Activated CD8-positive, alpha-beta memory T cell treated with anti-CD3 and anti-CD28 coated beads, Interleukin-2, amount 50 U/mL, for 48 hours (primary cell): Measurements from ENCODE around the gene SLCO3A1.

Experiments
- DNase-seq: peaks from one replicate; pipeline ENCODE4 v3.0.0-alpha.2; 2020

SLCO3A1 gene

DNA sequence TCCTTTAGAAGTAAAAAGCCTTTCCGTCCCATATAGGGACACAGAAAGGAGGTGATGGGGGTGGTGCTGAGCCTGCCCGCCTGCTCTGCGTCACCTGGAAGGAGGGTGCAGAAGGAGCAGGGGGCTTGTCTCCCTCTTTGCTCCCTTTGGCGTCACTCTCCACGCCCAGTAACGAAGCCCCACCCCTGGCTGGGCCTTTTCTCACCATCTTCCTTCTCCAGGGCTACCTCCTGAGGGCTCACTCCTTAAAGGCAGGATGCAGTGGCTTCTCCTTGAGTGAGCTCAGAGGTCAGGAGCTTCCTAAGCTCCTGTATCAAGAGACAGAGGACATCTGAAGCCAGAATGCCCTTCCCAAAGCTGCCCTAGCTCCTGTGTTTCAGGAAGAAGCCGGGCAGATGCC, 31.5 kb downstream of the SLCO3A1 start:
- DNase-seq, result no peak

DNA sequence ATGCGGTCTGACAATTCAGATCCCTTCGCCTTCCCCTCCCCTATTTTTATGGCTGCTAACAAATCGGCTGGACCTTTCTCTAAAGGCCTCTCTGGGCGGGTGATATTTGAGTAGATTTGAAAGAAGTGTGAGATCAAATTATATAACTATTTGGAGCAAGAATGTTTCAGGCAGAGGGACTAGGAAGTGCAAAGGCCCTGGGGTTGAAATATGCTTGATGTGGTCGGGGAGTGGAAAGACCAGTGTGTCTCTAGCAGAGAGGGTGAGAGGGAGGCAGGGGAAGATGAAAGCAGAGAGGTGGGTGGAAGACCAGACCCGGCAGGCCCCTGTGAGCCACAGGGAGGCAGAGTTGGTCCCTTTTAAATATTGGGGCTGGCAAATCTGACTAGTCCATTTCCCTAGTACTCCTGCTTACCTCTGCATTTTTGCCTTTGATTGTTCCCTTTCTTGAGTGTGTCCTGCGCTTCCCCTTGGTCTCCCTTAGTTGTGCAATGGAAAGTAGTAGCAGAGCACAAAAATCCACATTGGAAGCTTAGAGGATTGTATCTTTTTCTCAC, 32.3 kb downstream of the SLCO3A1 start:
- no peak for DNase-seq

DNA sequence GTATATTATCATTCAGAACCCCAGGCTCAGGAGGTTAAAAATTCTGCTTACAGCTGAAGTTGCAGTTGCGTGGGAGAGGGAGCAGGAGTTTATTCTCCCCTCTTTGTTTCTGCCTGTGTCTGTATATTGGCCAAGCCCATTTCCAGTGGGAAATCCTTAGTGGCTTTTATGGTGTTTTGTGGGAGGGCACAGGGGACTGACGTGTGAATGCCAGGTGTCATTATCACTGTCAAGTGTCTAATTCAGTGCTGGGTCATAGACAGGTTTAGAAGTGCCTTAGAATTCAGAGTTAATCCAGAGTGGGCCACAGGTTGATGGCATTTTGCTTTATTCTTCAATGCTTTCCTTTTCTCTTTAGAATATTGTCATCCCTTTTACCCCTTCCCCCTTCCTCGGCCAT, 33.4 kb downstream of the SLCO3A1 start:
- no peak for DNase-seq

DNA sequence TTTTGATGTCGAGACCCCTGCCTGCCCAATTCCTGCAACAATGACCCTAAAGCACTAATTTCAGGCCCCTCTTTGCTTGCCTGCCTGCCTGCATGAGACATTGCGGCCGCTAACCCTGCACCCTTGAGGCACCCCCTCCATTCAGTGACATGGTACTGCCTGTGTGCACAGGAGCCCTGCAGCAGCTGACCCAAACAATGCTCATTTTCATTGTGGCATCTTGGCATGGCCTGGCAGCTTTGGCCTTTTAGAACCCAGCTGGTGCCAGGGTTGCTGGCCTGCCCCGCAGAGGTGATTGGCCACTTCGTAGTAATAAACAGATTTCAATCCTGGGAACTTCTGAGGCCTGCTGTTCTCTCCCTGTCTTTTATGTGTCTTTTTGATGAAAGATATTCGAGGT, 33.8 kb downstream of the SLCO3A1 start:
- DNase-seq, result no peak

DNA sequence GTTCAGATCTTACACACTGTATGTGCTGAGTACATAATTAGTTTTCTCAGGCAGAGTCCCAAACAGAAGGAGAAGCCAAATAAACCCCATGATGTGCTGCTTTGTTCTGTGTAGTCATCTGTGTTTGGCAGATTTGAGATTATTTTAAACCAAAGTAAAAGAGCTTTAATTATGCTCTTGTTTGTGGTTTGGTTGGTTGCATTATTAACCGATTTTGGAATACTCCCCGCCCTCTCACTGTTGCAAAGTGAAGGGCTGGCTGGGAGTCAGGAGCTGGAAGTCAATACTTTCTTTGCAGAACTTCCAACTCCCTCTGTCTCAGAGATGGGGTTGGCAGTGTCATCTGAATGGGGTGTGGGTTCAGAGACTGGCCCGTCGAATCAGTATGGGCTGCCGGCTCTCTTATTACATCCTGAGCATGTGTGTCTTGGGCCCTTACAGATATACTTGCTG, 34.4 kb downstream of the SLCO3A1 start:
- DNase-seq, result no peak

DNA sequence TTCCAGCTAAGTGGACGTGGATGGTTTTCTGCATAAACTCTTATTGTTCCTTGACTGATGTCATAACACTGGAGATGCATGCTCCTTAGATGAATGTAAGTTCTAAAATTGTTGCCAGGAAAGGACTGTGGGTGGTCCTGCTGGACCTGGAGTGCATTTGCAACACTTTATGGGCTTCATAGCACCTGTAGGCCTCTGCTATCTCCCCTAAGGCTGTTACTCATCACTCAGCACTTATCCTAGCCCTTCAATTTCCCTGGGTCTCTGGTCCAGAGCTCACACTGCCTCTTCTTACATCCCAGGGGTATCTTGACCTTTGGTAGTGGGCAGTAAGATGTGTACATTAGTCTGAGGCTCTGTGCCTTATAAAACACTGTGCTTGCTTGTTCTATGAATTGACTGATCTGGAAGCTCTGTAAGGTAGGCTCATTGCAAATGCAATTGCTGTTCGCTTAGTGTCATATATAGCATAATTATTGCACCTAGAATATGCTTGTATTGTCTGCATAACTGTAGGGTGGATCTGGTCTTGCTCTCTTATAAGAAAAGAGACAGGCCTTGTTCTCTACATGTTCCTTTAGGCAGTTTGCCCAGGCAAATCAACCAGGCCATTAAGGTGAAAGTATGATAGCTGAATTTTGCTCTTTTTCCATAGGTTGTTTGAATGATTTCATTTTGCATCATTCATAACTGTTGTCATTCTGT, 35.8 kb downstream of the SLCO3A1 start:
- no peak for DNase-seq

DNA sequence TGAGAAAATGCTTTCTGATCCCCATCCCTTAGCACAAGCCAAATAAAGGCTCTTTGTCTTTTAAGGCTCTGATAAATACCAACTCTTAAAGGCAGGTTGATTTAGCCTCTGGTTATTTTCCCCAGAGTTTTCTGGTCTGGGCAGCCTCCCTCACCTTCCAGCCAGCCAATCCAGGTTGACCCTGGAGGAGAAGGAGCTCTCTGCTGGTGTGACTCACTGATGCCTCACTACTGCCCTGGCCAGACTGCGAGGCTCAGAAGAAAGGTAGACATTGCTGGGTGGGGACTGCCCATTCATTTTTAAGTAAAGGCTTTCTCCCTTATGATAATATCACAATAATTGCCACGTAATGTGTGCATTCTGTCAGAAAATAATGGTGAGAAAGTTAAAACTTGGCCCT, 37.1 kb downstream of the SLCO3A1 start:
- DNase-seq, result no peak

DNA sequence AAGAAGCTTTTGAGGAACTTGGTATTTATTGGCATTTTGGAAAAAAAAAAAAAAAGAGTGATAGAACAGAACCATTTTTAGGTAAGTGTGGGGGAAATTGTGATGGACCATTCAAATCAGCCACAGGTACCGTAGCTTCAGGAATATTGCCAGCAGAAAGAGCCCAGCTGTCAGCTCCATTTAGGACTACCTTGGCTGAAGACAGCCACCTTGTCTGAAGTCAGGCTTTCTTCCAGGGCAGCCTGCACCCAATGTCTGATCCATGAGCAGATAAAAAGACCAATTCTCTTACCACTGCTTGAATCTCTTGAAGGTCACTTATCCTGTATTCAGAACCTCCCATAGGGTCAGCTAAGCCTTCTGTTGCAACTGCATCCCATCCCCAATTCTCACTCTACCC, 37.6 kb downstream of the SLCO3A1 start:
- no peak for DNase-seq

DNA sequence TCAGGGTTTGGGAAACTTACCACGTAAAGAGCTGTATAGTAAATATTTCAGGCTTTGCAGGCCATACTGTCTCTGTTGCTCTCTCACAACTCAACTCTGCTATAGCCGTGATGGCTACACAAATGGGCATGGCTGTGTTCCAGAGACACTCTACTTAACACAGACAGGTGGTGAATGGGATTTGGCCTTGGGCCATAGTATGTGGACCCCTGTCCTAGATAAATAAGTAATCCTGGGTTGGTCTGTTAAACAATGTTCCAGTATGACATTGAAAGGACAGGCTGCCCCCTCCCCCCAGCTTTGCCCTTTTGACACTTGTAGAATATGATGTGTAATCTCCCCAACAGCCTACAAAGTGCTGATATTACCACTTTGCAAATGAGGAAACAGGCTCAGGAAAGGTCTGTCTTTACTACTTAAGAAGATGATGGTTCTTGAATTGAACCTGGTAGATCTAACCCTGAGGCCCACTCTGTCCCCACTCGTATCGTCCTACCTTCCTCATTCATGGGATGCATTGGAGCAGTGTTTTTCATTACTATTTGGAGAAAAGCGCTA, 38.4 kb downstream of the SLCO3A1 start:
- no peak for DNase-seq

DNA sequence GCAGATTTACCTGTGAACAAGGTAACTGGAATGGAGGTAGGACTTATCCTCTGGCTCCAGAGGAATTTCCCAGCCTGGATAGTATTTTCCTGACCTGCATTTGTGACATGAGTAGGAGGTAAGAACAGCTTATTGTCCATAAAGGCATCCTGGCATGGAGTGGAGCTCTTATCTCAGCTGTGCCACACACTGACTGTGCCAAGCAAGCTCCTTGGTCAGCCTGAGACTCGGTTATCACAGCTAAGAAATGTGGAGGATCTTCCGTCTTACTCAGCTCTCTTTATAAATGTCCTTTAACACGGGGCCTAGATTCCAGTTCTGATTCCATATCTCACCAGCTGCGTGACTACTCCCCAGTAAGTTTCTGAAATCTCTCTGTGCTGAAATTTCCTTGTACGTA, 38.9 kb downstream of the SLCO3A1 start:
- no peak for DNase-seq

DNA sequence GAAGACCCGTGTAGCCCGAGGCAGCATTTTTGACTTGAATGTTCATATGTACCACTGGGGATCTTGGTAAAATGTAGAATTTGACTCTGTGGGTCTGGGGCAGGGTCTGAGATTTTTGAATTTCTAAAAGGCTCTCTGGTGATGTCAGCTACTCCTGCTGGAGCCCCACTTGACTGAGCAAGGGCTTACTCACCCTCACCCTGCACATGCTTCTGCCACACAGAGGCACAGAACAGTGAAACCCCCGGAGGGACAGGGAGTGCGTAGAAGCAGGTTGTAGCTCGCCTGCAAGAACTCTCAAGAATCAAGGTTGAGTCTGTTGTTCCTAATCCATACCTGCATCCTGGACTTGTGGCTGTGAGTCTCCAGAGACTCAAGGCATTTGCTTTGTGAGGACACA, 41.1 kb downstream of the SLCO3A1 start:
- DNase-seq, result no peak

DNA sequence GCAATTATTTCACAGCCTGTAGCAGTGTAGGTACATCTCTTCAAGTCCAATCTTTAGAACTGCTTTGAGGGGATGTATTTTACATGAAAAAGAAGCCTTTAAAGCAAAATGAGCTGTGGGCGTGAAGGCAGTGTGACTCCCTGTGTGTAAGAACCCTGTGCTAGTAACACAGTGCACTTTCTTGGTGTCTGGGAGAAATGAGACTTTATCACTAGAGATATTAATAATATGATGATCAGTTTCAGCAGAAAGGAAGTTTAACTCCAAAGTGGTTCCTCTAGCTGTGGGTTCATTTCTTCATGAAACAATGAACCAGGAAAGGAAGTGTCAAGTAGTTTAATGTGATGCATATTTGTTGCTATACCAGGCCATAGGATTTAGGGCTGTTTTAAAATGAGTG, 41.5 kb downstream of the SLCO3A1 start:
- no peak for DNase-seq

DNA sequence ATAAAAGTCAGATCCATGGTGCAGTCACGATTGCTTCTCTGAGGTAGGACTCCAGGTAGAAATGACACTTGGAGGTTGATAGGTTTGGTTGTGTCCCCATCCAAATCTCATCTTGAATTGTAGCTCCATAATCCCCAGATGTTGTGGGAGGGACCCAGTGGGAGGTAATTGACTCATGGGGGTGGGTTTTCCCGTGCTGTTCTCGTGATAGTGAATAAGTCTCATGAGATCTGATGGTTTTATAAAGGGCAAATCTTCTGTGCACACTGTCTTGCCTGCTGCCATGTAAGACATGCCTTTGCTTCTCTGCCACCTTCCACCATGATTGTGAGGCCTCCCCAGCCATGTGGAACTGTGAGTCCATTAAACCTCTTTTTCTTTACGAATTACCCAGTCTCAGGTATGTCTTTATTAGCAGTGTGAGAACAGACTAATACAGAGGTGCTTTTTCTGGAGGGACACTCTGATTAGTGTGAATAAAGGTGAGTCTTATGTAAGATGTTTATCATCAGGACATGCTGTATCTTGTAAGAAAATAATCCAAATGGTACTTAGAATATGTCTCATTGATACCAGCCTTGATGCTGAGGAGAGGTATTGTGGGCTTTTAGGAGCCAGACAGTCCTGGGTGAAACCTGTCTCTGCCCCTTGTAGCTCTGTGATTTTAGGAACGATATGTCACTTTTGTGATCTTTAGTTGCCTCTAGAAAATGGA, 43.0 kb downstream of the SLCO3A1 start:
- no peak for DNase-seq

DNA sequence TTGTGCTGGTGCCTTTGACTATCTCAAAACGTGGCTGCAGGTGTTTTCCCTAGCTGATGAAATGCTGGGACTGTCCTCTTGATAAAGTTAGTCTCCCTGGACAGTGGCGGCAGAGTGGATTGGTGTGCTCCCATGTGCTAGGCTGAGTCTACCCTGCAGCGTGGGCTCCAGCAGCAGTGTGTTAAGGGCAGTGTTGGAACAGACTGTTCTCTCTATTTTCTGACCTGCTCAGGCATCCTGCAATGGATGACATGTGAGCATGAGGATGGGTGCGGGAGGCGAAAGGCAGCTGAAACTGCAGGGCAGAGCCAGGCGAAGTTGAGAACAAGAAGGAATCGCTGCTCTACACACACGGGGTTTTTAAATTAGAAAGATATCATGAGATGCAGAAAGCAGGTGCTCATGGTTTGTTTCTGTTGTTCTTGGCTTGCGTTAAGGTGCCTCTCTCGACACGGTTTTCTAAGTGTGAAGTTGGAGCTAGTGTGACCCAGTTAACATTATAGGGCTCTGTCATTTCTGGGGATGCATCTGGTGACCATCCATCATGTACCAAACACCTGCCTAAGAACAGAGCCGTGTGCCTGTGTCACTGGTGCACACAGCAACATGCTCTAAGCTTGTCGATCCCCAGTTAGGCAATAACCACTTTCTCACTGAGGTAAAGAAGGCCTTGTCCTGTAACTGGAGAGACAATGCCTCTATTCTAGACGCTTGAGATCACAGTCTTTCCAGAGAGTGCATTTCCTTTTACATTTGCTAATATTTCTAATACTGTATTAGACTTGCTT, 44.3 kb downstream of the SLCO3A1 start:
- no peak for DNase-seq

DNA sequence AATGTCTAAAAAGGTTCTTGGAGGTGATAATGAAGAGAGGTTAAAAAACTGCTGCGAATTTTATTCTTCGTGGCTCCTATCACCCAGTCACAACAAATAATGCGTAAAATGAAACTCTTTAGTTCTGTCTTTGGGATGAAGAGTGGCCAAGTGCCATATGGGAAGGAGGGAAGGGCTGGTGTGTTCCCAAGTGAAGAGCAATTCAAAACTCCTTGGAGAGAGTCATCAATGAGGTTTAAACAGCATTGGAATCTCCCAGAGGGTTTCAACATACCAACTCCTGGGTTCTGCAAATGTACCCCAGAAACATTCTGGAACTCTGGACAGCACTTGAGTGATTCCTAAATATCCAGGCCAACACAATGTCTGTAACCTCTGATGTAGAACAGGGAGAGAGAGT, 45.3 kb downstream of the SLCO3A1 start:
- no peak for DNase-seq

DNA sequence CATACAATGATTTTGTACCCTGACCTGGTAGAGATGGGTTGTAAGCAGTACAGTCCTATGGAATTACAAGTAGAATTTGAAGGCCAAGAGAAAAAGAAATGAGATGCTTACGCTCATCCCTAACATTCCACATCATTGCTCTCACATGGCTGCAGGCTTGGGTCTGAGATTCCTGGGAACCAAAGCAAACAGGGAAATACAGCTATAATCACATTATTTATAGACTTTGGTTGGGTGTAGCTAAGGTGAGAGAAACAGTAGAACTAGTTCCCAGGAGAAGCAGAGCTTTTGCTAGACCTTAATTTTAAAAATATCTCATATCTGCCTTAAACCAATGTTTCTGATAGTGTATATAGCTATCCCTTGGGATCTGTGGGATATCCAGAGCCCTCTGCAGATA, 51.4 kb downstream of the SLCO3A1 start:
- DNase-seq, result no peak

DNA sequence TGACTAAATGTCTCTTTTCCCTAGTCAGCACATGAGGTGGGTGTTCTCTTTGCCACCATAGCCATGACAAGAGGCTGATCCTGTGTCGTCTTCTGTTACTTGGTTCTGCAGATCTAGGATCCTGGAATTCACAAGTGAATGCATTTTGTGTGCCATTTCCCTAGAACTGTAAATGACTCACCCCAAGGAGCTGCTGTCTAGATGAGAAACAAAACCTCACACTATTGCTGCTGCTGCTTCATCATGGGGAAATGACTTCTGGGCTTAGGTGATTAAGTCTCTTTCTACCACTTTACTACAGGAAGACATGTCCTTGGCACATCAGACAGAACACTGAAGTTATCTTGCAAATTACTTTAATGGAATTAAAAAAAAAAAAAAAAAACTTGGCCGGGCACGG, 54.9 kb downstream of the SLCO3A1 start:
- no peak for DNase-seq

DNA sequence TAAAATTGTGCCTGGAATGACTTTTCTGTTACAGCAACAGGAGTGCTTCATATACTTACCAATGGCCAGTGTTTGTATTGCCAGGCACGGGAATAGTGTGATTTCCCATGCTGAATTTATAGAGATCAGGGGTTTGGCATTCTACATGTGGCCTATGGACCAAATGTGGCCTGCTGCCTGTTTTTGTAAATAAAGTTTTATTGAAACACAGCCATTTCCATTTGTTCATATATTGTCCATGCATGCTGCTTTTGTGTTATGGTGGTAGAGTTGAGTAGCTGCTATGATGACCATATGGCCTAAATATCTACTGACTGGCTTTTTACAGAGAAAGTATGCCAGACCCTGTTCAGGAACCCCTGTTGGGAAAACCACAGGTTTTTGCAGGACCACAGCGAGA, 55.6 kb downstream of the SLCO3A1 start:
- DNase-seq, result no peak

DNA sequence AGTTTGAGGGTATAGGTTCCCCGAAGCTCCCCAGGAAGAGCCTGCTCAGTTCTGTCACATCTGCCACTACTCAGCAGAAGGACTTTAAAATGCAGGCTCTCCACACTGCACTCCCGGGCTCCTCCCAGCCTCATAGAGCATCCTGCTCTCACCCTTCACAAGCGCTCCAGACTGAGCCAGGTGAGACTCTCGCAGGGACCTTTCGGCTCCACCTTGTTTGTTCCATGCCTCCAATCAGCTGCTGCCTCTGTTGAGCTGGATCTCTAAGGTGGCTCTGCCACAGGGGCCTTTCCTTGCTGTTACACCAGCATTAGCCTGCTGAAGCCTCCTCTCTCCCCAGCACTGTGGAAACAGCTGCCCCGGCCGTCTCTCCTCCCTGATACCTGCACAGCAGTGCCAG, 56.1 kb downstream of the SLCO3A1 start:
- no peak for DNase-seq

DNA sequence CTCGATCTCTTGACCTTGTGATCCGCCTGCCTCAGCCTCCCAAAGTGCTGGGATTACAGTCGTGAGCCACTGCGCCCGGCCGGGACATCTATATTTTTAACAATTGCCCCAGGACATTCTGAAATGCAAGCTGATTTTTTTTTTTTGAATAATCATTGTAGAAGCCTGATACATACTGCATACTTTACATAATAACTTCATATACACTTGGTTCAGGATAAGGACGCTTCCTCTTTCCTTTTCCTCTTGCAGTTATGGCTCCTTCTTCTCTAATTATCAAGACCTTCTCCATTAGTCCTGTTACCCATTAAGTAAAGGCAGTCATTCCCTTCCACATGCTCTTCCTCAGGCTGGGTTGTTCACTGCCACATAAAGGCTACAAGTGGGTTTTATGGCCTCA, 58.3 kb downstream of the SLCO3A1 start:
- DNase-seq, result no peak

DNA sequence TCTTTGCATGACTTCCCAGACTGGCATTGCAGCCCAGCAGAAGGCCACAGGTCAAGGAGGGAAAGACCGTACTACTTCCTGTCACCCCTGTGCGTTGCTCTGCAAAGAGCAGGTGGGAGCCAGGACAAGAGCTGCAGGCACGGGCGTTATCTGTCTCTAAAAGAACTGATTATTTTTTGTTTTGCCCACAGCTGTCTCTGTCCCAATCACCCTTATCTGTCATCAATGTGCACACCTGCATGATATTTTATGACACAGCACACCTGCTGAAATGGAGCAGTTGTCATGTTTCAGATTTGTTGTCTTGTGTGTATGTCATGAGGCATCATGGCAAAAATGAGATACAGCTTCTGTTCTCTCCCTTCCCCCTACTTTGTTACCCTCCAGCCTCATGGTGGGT, 58.8 kb downstream of the SLCO3A1 start:
- no peak for DNase-seq

DNA sequence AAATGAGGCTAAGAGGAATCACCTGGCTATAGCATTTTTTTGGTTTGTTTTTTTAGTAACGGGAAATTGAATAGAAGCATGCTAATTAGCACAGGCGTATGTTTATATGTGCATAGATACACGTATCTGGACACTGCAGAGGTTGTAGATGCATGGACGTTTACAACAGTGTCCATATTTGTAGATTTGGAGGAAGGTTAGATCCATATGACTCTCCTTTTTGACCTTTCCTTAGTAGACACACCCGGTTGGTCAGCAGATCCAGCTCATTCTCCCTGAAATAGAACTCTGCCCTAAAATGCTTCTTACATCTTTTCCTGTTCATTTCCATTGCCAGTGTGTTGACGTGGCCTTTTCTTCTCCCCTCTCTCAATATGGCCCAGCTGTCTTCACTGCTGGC, 60.1 kb downstream of the SLCO3A1 start:
- DNase-seq, result no peak

DNA sequence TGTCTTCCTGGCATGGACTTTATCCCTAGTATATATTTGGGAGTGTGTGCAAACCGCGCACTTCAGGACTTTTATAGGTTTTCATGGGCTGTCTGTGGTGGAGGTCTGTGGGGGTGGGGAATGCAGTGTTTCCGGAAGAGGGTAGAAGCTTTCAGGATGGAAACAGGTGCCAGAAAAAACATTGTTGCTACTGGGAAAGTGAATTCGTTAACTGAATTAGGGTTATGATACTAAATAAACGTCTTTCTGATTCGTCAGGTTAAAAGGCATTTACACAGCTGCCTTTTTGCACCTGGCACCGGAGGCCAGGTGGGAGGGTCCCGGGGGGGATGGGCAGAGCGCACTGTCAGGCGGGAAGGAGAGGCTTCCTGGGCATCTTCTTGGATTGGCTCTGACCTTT, 62.1 kb downstream of the SLCO3A1 start:
- DNase-seq, result no peak
